Duodenal mucosa (tissue), 2 donors: ENCODE measurements around the gene PIEZO2.

Source experiments
- H3K27ac ChIP-seq: one replicate; pipeline ENCODE4 v1.7.0; 2013; ENCODE audit warnings: low read depth, low read length
- H3K27me3 ChIP-seq, 2 donors: one replicate each; pipeline ENCODE4 v1.7.0; 2013; ENCODE audit warnings: low read length in 2 of 2, control low read depth in 1 of 2; ENCODE audit not compliant: insufficient read depth in 2 of 2, control insufficient read depth in 1 of 2
- H3K36me3 ChIP-seq, 2 donors: one replicate each; pipeline ENCODE4 v1.7.0; 2013; ENCODE audit warnings: low read length in 2 of 2, control low read depth in 1 of 2; ENCODE audit not compliant: insufficient read depth in 2 of 2, control insufficient read depth in 1 of 2
- H3K4me1 ChIP-seq, 2 donors: one replicate each; pipeline ENCODE4 v1.7.0; 2013; ENCODE audit warnings: low read length in 2 of 2, control low read depth in 1 of 2; ENCODE audit not compliant: insufficient read depth in 2 of 2, control insufficient read depth in 1 of 2
- H3K4me3 ChIP-seq, 2 donors: one replicate each; pipeline ENCODE4 v1.7.0; 2013; ENCODE audit warnings: low read length in 2 of 2, low read depth in 1 of 2
- H3K9ac ChIP-seq, 2 donors: one replicate each; pipeline ENCODE4 v1.7.0; 2013; ENCODE audit warnings: low read length in 2 of 2, low read depth in 1 of 2
- H3K9me3 ChIP-seq, 2 donors: one replicate each; pipeline ENCODE4 v1.7.0; 2013; ENCODE audit warnings: low read length in 2 of 2, control low read depth in 1 of 2; ENCODE audit not compliant: control insufficient read depth in 1 of 2

The PIEZO2 gene

GRCh38 chr18:10751653-10752052, 397.7 kb downstream of the PIEZO2 start:
- no peak overlapping the region for H3K27ac ChIP-seq
- H3K4me3 ChIP-seq: no peak overlapping the region
- H3K9ac ChIP-seq: no peak overlapping the region
- H3K4me1 ChIP-seq: no peaks in the 10 kb centered on the region
- H3K36me3 ChIP-seq: no peaks in the 10 kb centered on the region
- no peaks in the 10 kb centered on the region for H3K9me3 ChIP-seq
- H3K27me3 ChIP-seq: peaks cover 2 to 3% of the 10 kb centered on the region in 2 donors

- H3K9me3 ChIP-seq: no peaks in the 10 kb centered on the region
- no peak overlapping the region for H3K27ac ChIP-seq
- no peaks in the 10 kb centered on the region for H3K36me3 ChIP-seq
- no peaks in the 10 kb centered on the region for H3K4me1 ChIP-seq
- no peak overlapping the region for H3K9ac ChIP-seq
- peaks cover 1 to 3% of the 10 kb centered on the region in 2 donors for H3K27me3 ChIP-seq
- no peak overlapping the region for H3K4me3 ChIP-seq
Observed at GRCh38 chr18:10750191-10751035, 399.0 kb downstream of the PIEZO2 start.

DNA sequence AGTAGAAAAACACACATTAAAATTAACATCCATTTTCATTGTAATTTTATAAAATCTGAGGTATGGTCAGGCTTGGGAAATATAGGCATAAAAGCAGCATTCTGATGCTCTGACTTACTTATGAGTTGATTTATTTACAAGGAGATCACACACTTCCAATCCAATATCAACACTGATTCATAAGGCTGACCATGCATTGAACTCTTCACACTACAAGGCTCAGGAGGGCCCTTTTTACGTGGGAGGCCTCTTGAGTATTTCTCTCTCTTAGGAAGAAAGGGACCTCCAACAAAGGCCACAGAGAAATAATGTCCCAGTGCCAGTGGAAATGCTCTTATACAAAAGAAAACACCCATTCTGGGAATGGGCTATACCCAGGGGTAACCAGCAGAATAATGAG, 400.7 kb downstream of the PIEZO2 start:
- Histone ChIP-seq H3K9ac (no peak overlapping the region), H3K27me3 (no peaks in the 10 kb centered on the region), H3K4me1 (no peaks in the 10 kb centered on the region), H3K36me3 (no peaks in the 10 kb centered on the region), H3K9me3 (no peaks in the 10 kb centered on the region), H3K27ac (no peak overlapping the region), H3K4me3 (no peak overlapping the region)

DNA sequence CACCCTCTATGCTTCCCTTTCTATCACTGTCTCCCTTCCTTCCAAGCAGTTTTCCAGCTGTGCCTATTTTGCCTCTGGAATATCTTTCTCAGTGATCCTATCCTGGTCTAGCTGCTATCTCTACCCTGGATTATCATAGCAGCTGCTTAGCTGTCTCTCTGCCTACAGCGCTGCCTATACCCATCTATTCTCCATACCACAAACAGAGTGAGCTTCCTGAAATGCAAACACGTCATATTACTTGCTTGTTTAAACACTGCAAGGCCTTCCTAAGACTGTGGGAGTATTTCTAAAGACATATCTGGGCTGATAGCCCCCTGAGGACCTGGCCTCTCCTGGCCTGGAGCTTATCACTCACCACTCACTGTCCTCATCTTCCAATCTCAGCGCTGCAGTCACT, 403.4 kb downstream of the PIEZO2 start:
- no peak overlapping the region for H3K4me3 ChIP-seq
- no peak overlapping the region for H3K9ac ChIP-seq
- H3K36me3 ChIP-seq: no peaks in the 10 kb centered on the region
- no peaks in the 10 kb centered on the region for H3K27me3 ChIP-seq
- H3K9me3 ChIP-seq: no peaks in the 10 kb centered on the region
- H3K27ac ChIP-seq: no peak overlapping the region
- no peaks in the 10 kb centered on the region for H3K4me1 ChIP-seq

GRCh38 chr18:10745219-10745618, 404.1 kb downstream of the PIEZO2 start:
- Histone ChIP-seq H3K9ac (no peak overlapping the region), H3K36me3 (no peaks in the 10 kb centered on the region), H3K4me3 (no peak overlapping the region), H3K27me3 (no peaks in the 10 kb centered on the region), H3K9me3 (no peaks in the 10 kb centered on the region), H3K27ac (no peak overlapping the region), H3K4me1 (no peaks in the 10 kb centered on the region)

- Histone ChIP-seq H3K27ac (no peak overlapping the region), H3K4me1 (no peaks in the 10 kb centered on the region)
Observed at GRCh38 chr18:10743766-10744165, 405.6 kb downstream of the PIEZO2 start.

GRCh38 chr18:10739152-10739551, 410.2 kb downstream of the PIEZO2 start:
- Histone ChIP-seq H3K4me1 (no peaks in the 10 kb centered on the region), H3K27me3 (no peaks in the 10 kb centered on the region), H3K9ac (no peak overlapping the region), H3K36me3 (no peaks in the 10 kb centered on the region), H3K4me3 (no peak overlapping the region), H3K9me3 (no peaks in the 10 kb centered on the region), H3K27ac (no peak overlapping the region)

More at GRCh38 chr18:10743766-10744165, 405.6 kb downstream of the PIEZO2 start:
- Histone ChIP-seq H3K9me3 (no peaks in the 10 kb centered on the region), H3K4me3 (no peak overlapping the region), H3K36me3 (no peaks in the 10 kb centered on the region), H3K9ac (no peak overlapping the region), H3K27me3 (no peaks in the 10 kb centered on the region)

- Histone ChIP-seq H3K4me1 (no peaks in the 10 kb centered on the region), H3K4me3 (no peak overlapping the region), H3K9ac (no peak overlapping the region), H3K36me3 (no peaks in the 10 kb centered on the region), H3K27ac (no peak overlapping the region), H3K9me3 (no peaks in the 10 kb centered on the region), H3K27me3 (no peaks in the 10 kb centered on the region)
Observed at GRCh38 chr18:10736984-10737383, 412.4 kb downstream of the PIEZO2 start.

DNA sequence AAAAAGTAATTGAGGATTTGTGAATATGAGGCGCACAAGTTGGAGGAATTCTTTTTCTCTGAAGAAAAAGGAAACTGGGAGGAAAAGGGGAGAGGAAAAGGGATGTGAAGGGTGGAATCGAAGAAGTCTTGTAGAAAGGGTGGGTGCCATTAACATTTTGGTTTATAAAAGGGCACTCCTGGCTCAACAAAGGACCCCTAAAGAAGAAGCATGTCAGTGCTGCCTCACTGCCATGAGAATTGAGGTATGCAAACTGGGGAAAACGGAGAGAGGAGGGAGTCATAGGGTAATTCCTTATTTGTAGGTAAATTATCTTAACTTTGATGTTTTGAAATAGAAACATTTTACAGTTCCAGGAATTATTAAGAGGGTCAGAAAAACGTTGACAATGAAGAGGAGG, 416.4 kb downstream of the PIEZO2 start:
- Histone ChIP-seq H3K9ac (no peak overlapping the region), H3K4me1 (no peaks in the 10 kb centered on the region), H3K27me3 (no peaks in the 10 kb centered on the region), H3K27ac (no peak overlapping the region), H3K9me3 (no peaks in the 10 kb centered on the region), H3K36me3 (no peaks in the 10 kb centered on the region), H3K4me3 (no peak overlapping the region)

DNA sequence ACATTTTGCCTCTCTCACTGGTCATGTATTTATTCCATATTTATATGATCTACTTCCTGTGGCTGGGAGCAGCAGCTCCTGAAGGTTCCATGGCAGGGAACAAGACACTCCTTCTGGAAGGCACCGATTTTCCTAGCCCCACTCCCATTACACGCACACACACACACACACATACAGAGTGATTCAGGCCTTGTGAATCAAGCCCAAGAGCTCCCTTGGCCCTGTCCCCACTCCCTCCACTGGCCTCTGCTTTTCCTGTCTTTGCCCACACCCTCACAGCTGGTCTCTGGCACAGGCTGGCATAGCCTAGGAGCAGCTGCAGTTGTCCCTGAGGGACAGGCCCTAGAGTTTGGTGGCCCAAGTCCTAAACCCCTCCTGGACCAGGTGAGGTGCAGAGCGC, 421.9 kb downstream of the PIEZO2 start:
- Histone ChIP-seq H3K36me3 (no peaks in the 10 kb centered on the region), H3K4me3 (no peak overlapping the region), H3K9me3 (no peaks in the 10 kb centered on the region), H3K27me3 (no peaks in the 10 kb centered on the region), H3K4me1 (no peaks in the 10 kb centered on the region), H3K9ac (no peak overlapping the region), H3K27ac (no peak overlapping the region)
